ENCODE data around the gene MMP28.

Gene MMP28

GRCh38 chr17:35795007-35795870 lies at the start of gene MMP28:
Gene MMP28, minus strand, starts transcription at chr17:35795641. Its CDS starts 264 bp downstream, at chr17:35795377.
- DNase-seq: peak; percentile 20

- no peak for DNase-seq
Observed at GRCh38 chr17:35844547-35844946, 49.1 kb upstream of the MMP28 start.

- no peak for DNase-seq
Observed at GRCh38 chr17:35843698-35844097, 48.3 kb upstream of the MMP28 start.

- DNase-seq: no peak
Observed at GRCh38 chr17:35842239-35842638, 46.8 kb upstream of the MMP28 start.

GRCh38 chr17:35841505-35841904 lies 46.1 kb upstream of the MMP28 start:
- no peak for DNase-seq

- no peak for DNase-seq
Observed at GRCh38 chr17:35841101-35841500, 45.7 kb upstream of the MMP28 start.

GRCh38 chr17:35825206-35825605 lies 29.8 kb upstream of the MMP28 start:
- no peak for DNase-seq

GRCh38 chr17:35821308-35821707 lies 25.9 kb upstream of the MMP28 start:
- DNase-seq: no peak

GRCh38 chr17:35819455-35819854 lies 24.0 kb upstream of the MMP28 start:
- no peak for DNase-seq

- DNase-seq: no peak
Observed at GRCh38 chr17:35817196-35817595, 21.8 kb upstream of the MMP28 start.

GRCh38 chr17:35816723-35817122 lies 21.3 kb upstream of the MMP28 start:
- DNase-seq: no peak

- DNase-seq: no peak
Observed at GRCh38 chr17:35812456-35812855, 17.0 kb upstream of the MMP28 start.

- DNase-seq: no peak
Observed at GRCh38 chr17:35811759-35812158, 16.3 kb upstream of the MMP28 start.

GRCh38 chr17:35809855-35810461 lies 14.5 kb upstream of the MMP28 start:
- no peak for DNase-seq

GRCh38 chr17:35808962-35809854 lies 13.8 kb upstream of the MMP28 start, which contains the start of gene TAF15:
Gene TAF15, plus strand, starts transcription at chr17:35809484. Its CDS starts 86 bp downstream, at chr17:35809570.
- DNase-seq: peak; percentile 92

- DNase-seq: no peak
Observed at GRCh38 chr17:35808240-35808961, 13.0 kb upstream of the MMP28 start.

GRCh38 chr17:35807371-35808144 lies 12.1 kb upstream of the MMP28 start:
- no peak for DNase-seq

GRCh38 chr17:35804658-35805192 lies 9.3 kb upstream of the MMP28 start:
- no peak for DNase-seq

- DNase-seq: peak; percentile 8
Observed at GRCh38 chr17:35801583-35802224, 6.3 kb upstream of the MMP28 start.

GRCh38 chr17:35799942-35800341 lies 4.5 kb upstream of the MMP28 start:
- DNase-seq: no peak

- no peak for DNase-seq
Observed at GRCh38 chr17:35797918-35798317, 2.5 kb upstream of the MMP28 start.
